GM12878 (cell line): ENCODE results near the gene UNC5CL. TPM values are rescaled to one million over a fixed set of nuclear protein-coding genes. Genes with fewer than 3 reads are reported as not detected.

Experiments used
- ATAC-seq: fragments of 200-7000 bp; cut with Tn5 transposase; 3 replicates; pipeline ENCODE4 v1.9.1; 2020; ENCODE audit warnings: mild to moderate bottlenecking, moderate library complexity
- BruUV-seq: library from RNA; stranded (reverse); fragments of 400-500 nt; replicated peaks from 2 replicates; lab custom pipeline; 2021; lab: Mats Ljungman, UMichigan
- CTCF ChIA-PET: fragments of 300-600 bp; sonication (Branson Sonifier 250); formaldehyde crosslinking; extraction: SDS; loops from one replicate; lab custom pipeline; 2021; ENCODE audit warnings: inconsistent platforms; lab: Yijun Ruan, JAX
- POLR2A ChIA-PET: fragments of 350-600 bp; formaldehyde crosslinking; extraction: SDS; loops from one replicate; lab custom pipeline; 2021; ENCODE audit warnings: inconsistent platforms; lab: Charles Lee
- RAD21 ChIA-PET: fragments of 300-600 bp; sonication (Branson Sonifier 250); formaldehyde crosslinking; loops from one replicate; lab custom pipeline; 2023; ENCODE audit warnings: antibody characterized with exemption; ENCODE audit not compliant: unreplicated experiment; lab: Charles Lee
- SMC1A ChIA-PET: fragments of 300-600 bp; sonication (Branson Sonifier 250); formaldehyde crosslinking; loops from one replicate; lab custom pipeline; 2023; ENCODE audit not compliant: unreplicated experiment, uncharacterized antibody; lab: Charles Lee
- DNase-seq: peaks from one replicate; pipeline ENCODE4 v3.0.0-alpha.2; 2011; ENCODE audit warnings: low read depth, low spot score
- FAIRE-seq: peaks from 3 replicates; lab custom pipeline; 2011; peaks lifted over from hg19 to GRCh38; lab: Jason Lieb, UNC
- H2AFZ ChIP-seq: 2 replicates; pipeline ENCODE4 v1.6.0; 2011; ENCODE audit warnings: low read depth, low read length, control low read depth; ENCODE audit not compliant: control insufficient read depth
- H3K27ac ChIP-seq: 2 replicates; pipeline ENCODE4 v1.5.1; 2011; ENCODE audit warnings: control low read depth; ENCODE audit not compliant: control insufficient read depth, insufficient read depth
- H3K27me3 ChIP-seq, 2 experiments: replicated peaks in 1 of 2; 2 replicates each; pipeline versions ENCODE4 v1.6.0 to v1.6.1; 2011; ENCODE audit warnings: low read length in 1 of 2; ENCODE audit not compliant: control insufficient read depth in 2 of 2, insufficient read depth in 2 of 2
- H3K36me3 ChIP-seq, 2 experiments: 2 replicates each; pipeline ENCODE4 v1.5.1; 2011; ENCODE audit warnings: low read length in 1 of 2; ENCODE audit not compliant: control insufficient read depth in 2 of 2, insufficient read depth in 2 of 2
- H3K4me1 ChIP-seq: 2 replicates; pipeline ENCODE4 v1.6.1; 2011; ENCODE audit warnings: mild to moderate bottlenecking, low read length, moderate library complexity, mixed read lengths; ENCODE audit not compliant: control insufficient read depth, insufficient read depth
- H3K4me2 ChIP-seq: 2 replicates; pipeline ENCODE4 v1.6.0; 2011; ENCODE audit warnings: control low read depth; ENCODE audit not compliant: control insufficient read depth, insufficient read depth
- H3K4me3 ChIP-seq: fragments of 200-600 bp; sonication (generic); 2 replicates; pipeline ENCODE4 v1.5.1; 2016
- H3K79me2 ChIP-seq: 2 replicates; pipeline ENCODE4 v1.6.0; 2011; ENCODE audit warnings: low read length; ENCODE audit not compliant: control insufficient read depth, insufficient read depth
- H3K9ac ChIP-seq: 2 replicates; pipeline ENCODE4 v1.8.0; 2011; ENCODE audit warnings: low read length, control low read depth, mixed read lengths; ENCODE audit not compliant: control insufficient read depth, insufficient read depth
- H3K9me3 ChIP-seq: replicated peaks from 3 replicates; pipeline ENCODE4 v1.5.1; 2011; ENCODE audit warnings: mild to moderate bottlenecking, low read length; ENCODE audit not compliant: control insufficient read depth, insufficient read depth
- H4K20me1 ChIP-seq: 2 replicates; pipeline ENCODE4 v1.6.0; 2011; ENCODE audit not compliant: control insufficient read depth, insufficient read depth
- ATF7 ChIP-seq: fragments of 450-650 bp; IDR thresholded peaks from 2 replicates; pipeline ENCODE4 v1.6.1; 2016; ENCODE audit warnings: low read depth, mild to moderate bottlenecking
- BCL11A ChIP-seq: IDR thresholded peaks from 2 replicates; pipeline ENCODE4 v1.6.1; 2011; ENCODE audit warnings: low read depth, low read length
- BRCA1 ChIP-seq: IDR thresholded peaks from 2 replicates; pipeline ENCODE4 v1.6.1; 2011; ENCODE audit warnings: low read depth, low read length, improper control_type of control experiment
- CHD1 ChIP-seq: IDR thresholded peaks from 2 replicates; pipeline ENCODE4 v1.6.1; 2012; ENCODE audit warnings: low read depth, low read length, improper control_type of control experiment
- CTCF ChIP-seq, 3 experiments: IDR thresholded peaks in 2 of 3; conservative IDR thresholded peaks in 1 of 3; 2 replicates each; pipeline ENCODE4 v1.5.1; 2011; ENCODE audit warnings: low read depth in 3 of 3, low read length in 3 of 3, mild to moderate bottlenecking in 3 of 3, control low read depth in 2 of 3, moderate library complexity in 2 of 3, inconsistent platforms in 1 of 3, mixed read lengths in 1 of 3; ENCODE audit not compliant: control insufficient read depth in 2 of 3, insufficient read depth in 1 of 3; ENCODE audit errors: extremely low read depth in 1 of 3
- EED ChIP-seq: sonication (generic); IDR thresholded peaks from 2 replicates; pipeline ENCODE4 v1.6.1; 2016; ENCODE audit warnings: antibody characterized with exemption, low read depth
- EP300 ChIP-seq, 2 experiments: fragments of 150-350 bp in 1 of 2; IDR thresholded peaks; 2 replicates each; pipeline ENCODE4 v1.6.1; 2011 to 2012; ENCODE audit warnings: low read depth in 2 of 2, low read length in 2 of 2, borderline replicate concordance in 1 of 2, improper control_type of control experiment in 1 of 2, inconsistent platforms in 1 of 2; ENCODE audit not compliant: control insufficient read depth in 1 of 2
- GATAD2B ChIP-seq: fragments of 450-650 bp; conservative IDR thresholded peaks from 2 replicates; pipeline ENCODE4 v1.6.1; 2017; ENCODE audit warnings: low read depth, mild to moderate bottlenecking, moderate library complexity
- LARP7 ChIP-seq: fragments of 450-650 bp; IDR thresholded peaks from 2 replicates; pipeline ENCODE4 v1.6.1; 2017; ENCODE audit warnings: mild to moderate bottlenecking
- MLLT1 ChIP-seq: fragments of 450-650 bp; IDR thresholded peaks from 2 replicates; pipeline ENCODE4 v1.6.1; 2016; ENCODE audit warnings: mild to moderate bottlenecking
- RELB ChIP-seq: fragments of 450-650 bp; IDR thresholded peaks from 2 replicates; pipeline ENCODE4 v1.6.1; 2017; ENCODE audit warnings: low read depth, mild to moderate bottlenecking, moderate library complexity
- SREBF1 ChIP-seq: IDR thresholded peaks from 2 replicates; pipeline ENCODE4 v1.6.1; 2012; ENCODE audit warnings: mild to moderate bottlenecking, low read length
- TBL1XR1 ChIP-seq: IDR thresholded peaks from 2 replicates; pipeline ENCODE4 v1.6.1; 2012; ENCODE audit warnings: low read depth, low read length, improper control_type of control experiment
- ZBTB33 ChIP-seq: fragments of 450-650 bp; IDR thresholded peaks from 2 replicates; pipeline ENCODE4 v1.6.1; 2017; ENCODE audit warnings: mild to moderate bottlenecking
- ZNF217 ChIP-seq: fragments of 450-650 bp; IDR thresholded peaks from 2 replicates; pipeline ENCODE4 v1.6.1; 2017; ENCODE audit warnings: antibody characterized with exemption, mild to moderate bottlenecking
- WGBS: methylation state at CpG from one replicate; pipeline ENCODE4 v1.1.6; 2016; ENCODE audit warnings: low lambda C conversion rate; ENCODE audit not compliant: insufficient replicate concordance, insufficient coverage; ENCODE audit errors: missing lambda C conversion rate; 5-methylcytosine and 5-hydroxymethylcytosine counted together
- in situ Hi-C: fragments of 300-500 bp; cut with MboI; formaldehyde crosslinking; loops from 9 replicates; pipeline ENCODE4 v1.14.3; 2018; ENCODE audit warnings: mixed read lengths
- intact Hi-C: fragments of 100-400 bp; cut with micrococcal nuclease; formaldehyde crosslinking; loops from one replicate; pipeline ENCODE4 v1.14.2; 2022; ENCODE audit not compliant: unreplicated experiment
- polyA plus RNA-seq, 11 experiments: library from polyadenylated mRNA; depleted of rRNA in 4 of 11; unstranded in 6 of 11; stranded (reverse) in 5 of 11; fragments of >200 nt; fragmentation: Nextera tagmentation in 4 of 11; fragmentation: Illumina TruSeq in 1 of 11; extraction: Ambion mirVana in 4 of 11; extraction: Trizol in 1 of 11; gene quantifications; 1 replicate in 1 of 11; 2 replicates in 10 of 11; pipeline versions ENCODE4 v1.2.1 to v1.2.3, GENCODE V29; 2011 to 2016; ENCODE audit warnings: inconsistent platforms in 2 of 11, missing spikeins in 2 of 11, low read depth in 1 of 11
- total RNA-seq, 4 experiments: library from RNA; depleted of rRNA in 3 of 4; stranded (reverse); fragments of >200 nt in 3 of 4; fragmentation: Illumina TruSeq in 1 of 4; extraction: Trizol in 1 of 4; gene quantifications; 2 replicates each; pipeline versions ENCODE4 v1.2.1 to v1.2.3, GENCODE V29; 2013 to 2021

Gene UNC5CL
- total and polyA plus RNA-seq, 10 of the 15 experiments (the other 5 are each of a cell fraction or from before 2014, with no cell fraction given): 0.11 to 1.2 (median 0.46) TPM; not detected in 1

GRCh38 chr6:40977695-40978094 lies 61.3 kb downstream of the UNC5CL start:
- Histone ChIP-seq H3K27me3 (no peaks in the 10 kb centered on the region), H3K27ac (no peak overlapping the region), H4K20me1 (no peaks in the 10 kb centered on the region), H3K9ac (no peak overlapping the region), H2AFZ (no peak overlapping the region), H3K4me2 (no peak overlapping the region), H3K79me2 (no peaks in the 10 kb centered on the region), H3K4me1 (no peaks in the 10 kb centered on the region), H3K36me3 (no peaks in the 10 kb centered on the region), H3K4me3 (no peak overlapping the region), H3K9me3 (no peaks in the 10 kb centered on the region)
- WGBS: 4% methylated on average over 2 of the region's 2 CpGs
- BruUV-seq: no TSS peak
- POLR2A ChIA-PET: no interaction called here
- CTCF ChIA-PET: no interaction called here
- in situ Hi-C loops (no loop called here), intact Hi-C loops (no loop called here)
- no peak for FAIRE-seq
- RAD21 ChIA-PET: no interaction called here
- SMC1A ChIA-PET: no interaction called here
- DNase-seq: no peak
- no peak for ATAC-seq
- TF ChIP-seq MLLT1 (no peak), RELB (no peak), TBL1XR1 (no peak), SREBF1 (no peak), BRCA1 (no peak), EP300 (IDR thresholded peaks at IDR 0.05; ENCODE audit: borderline replicate concordance in 1 of 2, control insufficient read depth in 1 of 2, low read depth in 2 of 2, low read length in 2 of 2) (no peak), ATF7 (no peak), ZBTB33 (no peak), EED (no peak), LARP7 (no peak), BCL11A (no peak), ZNF217 (no peak), CHD1 (no peak), GATAD2B (no peak), CTCF (IDR thresholded peaks at IDR 0.05 in 2 of 3, conservative IDR thresholded peaks at IDR 0.05 in 1 of 3; ENCODE audit: control insufficient read depth in 2 of 3, extremely low read depth in 1 of 3, insufficient read depth in 1 of 3, low read depth in 3 of 3, low read length in 3 of 3) (no peak)
